Suprapubic skin (tissue), 4 donors: Measurements from ENCODE around the gene KCTD20. TPM values are rescaled to one million over a fixed set of nuclear protein-coding genes. Genes with fewer than 3 reads are reported as not detected.

ENCODE experiments used
- DNase-seq, 2 donors: peaks; one replicate each; pipeline ENCODE4 v3.0.0-alpha.2; 2019; ENCODE audit warnings: low spot score in 2 of 2
- H3K27ac ChIP-seq: fragments of 200-600 bp; sonication (generic); one replicate; pipeline ENCODE4 v1.5.1; 2019
- H3K27me3 ChIP-seq: fragments of 200-600 bp; sonication (generic); one replicate; pipeline ENCODE4 v1.5.1; 2019
- H3K36me3 ChIP-seq: fragments of 200-600 bp; sonication (generic); one replicate; pipeline ENCODE4 v1.5.1; 2019
- H3K4me1 ChIP-seq: fragments of 200-600 bp; sonication (generic); one replicate; pipeline ENCODE4 v1.5.1; 2019
- H3K4me3 ChIP-seq: fragments of 200-600 bp; sonication (generic); one replicate; pipeline ENCODE4 v1.5.1; 2019; ENCODE audit warnings: mild to moderate bottlenecking
- H3K9me3 ChIP-seq: fragments of 200-600 bp; sonication (generic); one replicate; pipeline ENCODE4 v1.5.1; 2019
- EP300 ChIP-seq: sonication (generic); formaldehyde crosslinking; IDR thresholded peaks from one replicate; pipeline ENCODE4 v1.6.1; 2017; ENCODE audit warnings: antibody characterized with exemption
- POLR2A ChIP-seq, 2 donors: fragments of 450-650 bp; IDR thresholded peaks; one replicate each; pipeline ENCODE4 v1.6.1; 2017; ENCODE audit warnings: antibody characterized with exemption in 2 of 2, mild to moderate bottlenecking in 2 of 2, moderate library complexity in 2 of 2
- POLR2AphosphoS5 ChIP-seq, 3 donors: sonication (generic); formaldehyde crosslinking; IDR thresholded peaks; one replicate each; pipeline ENCODE4 v1.6.1; 2017; ENCODE audit warnings: antibody characterized with exemption in 3 of 3
- WGBS: methylation state at CpG from one replicate; pipeline ENCODE4 v1.1.5; 2018; 5-methylcytosine and 5-hydroxymethylcytosine counted together
- total RNA-seq, 4 donors: library from RNA; depleted of rRNA; stranded (reverse); fragments of >200 nt; gene quantifications; one replicate each; pipeline ENCODE4 v1.1.0, GENCODE V29; 2016
- TF ChIP-seq, protein P1 (sequence below), 2 donors: fragments of 200-600 bp in 1 of 2; fragments of 450-650 bp in 1 of 2; sonication (generic) in 1 of 2; IDR thresholded peaks; one replicate each; pipeline ENCODE4 v1.5.1; 2016 to 2019; ENCODE audit warnings: antibody characterized with exemption in 2 of 2, mild to moderate bottlenecking in 1 of 2, moderate library complexity in 1 of 2

KCTD20 gene
- total RNA-seq, 4 donors from 2014 or later, result 39.3 to 63.3 (median 56.9) TPM

DNA sequence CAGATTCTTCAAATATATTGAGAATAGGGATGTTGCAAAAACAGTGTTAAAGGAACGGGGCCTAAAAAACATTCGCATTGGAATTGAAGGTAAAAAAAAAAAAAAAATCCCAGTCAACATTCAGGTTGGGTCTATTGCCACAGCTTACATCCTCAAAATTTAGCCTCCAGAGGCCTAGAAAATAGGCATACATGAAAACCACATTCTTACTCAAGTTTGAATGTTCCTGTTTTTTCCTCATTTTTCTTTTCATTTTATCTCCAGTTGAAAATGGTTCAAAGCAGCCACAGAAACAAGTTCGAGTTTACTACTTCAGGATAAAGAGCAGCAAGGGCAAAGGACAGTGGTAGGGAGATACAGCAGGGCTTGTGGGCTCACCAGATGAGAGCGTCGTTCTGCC, 41.9 kb downstream of the KCTD20 start:
- TF ChIP-seq EP300 (no peak), POLR2AphosphoS5 (IDR thresholded peaks at IDR 0.05) (no peak), POLR2A (IDR thresholded peaks at IDR 0.05) (no peak)
- TF ChIP-seq, protein P1, sequence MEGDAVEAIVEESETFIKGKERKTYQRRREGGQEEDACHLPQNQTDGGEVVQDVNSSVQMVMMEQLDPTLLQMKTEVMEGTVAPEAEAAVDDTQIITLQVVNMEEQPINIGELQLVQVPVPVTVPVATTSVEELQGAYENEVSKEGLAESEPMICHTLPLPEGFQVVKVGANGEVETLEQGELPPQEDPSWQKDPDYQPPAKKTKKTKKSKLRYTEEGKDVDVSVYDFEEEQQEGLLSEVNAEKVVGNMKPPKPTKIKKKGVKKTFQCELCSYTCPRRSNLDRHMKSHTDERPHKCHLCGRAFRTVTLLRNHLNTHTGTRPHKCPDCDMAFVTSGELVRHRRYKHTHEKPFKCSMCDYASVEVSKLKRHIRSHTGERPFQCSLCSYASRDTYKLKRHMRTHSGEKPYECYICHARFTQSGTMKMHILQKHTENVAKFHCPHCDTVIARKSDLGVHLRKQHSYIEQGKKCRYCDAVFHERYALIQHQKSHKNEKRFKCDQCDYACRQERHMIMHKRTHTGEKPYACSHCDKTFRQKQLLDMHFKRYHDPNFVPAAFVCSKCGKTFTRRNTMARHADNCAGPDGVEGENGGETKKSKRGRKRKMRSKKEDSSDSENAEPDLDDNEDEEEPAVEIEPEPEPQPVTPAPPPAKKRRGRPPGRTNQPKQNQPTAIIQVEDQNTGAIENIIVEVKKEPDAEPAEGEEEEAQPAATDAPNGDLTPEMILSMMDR (IDR thresholded peaks at IDR 0.05), result no peak
- no peak overlapping the region for H3K4me3 ChIP-seq
- no peak for DNase-seq
- WGBS, result 93% methylated on average over 5 of the region's 5 CpGs
- no peak overlapping the region for H3K27ac ChIP-seq
- H3K9me3 ChIP-seq, result no peaks in the 10 kb centered on the region
- H3K27me3 ChIP-seq, result no peaks in the 10 kb centered on the region
- H3K36me3 ChIP-seq, result peaks cover 72% of the 10 kb centered on the region
- no peaks in the 10 kb centered on the region for H3K4me1 ChIP-seq

DNA sequence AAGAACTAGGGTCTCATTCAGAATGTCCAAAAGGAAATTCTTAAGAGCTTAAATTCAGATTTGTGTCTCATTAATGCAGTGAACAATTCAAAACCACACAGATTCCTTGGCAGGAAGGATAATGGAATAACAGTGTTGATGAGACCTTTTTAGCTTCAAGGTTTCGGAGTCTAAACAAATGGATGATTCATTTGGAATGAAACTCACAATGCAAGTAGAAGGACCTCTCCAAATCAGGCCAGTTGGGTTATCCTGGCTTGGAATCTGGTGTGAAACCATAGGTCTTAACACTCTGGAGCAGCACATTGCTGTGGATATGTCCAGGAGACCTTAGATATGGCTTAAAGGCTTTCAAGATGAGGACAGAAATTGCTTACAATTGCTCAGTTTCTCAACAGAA, 44.9 kb downstream of the KCTD20 start:
- H3K27ac ChIP-seq, result no peak overlapping the region
- no peaks in the 10 kb centered on the region for H3K27me3 ChIP-seq
- TF ChIP-seq POLR2A (IDR thresholded peaks at IDR 0.05) (no peak), EP300 (no peak), POLR2AphosphoS5 (IDR thresholded peaks at IDR 0.05) (no peak)
- TF ChIP-seq, protein P1 (IDR thresholded peaks at IDR 0.05), result no peak
- H3K4me3 ChIP-seq, result no peak overlapping the region
- no peaks in the 10 kb centered on the region for H3K9me3 ChIP-seq
- no peaks in the 10 kb centered on the region for H3K4me1 ChIP-seq
- peaks cover 61% of the 10 kb centered on the region for H3K36me3 ChIP-seq
- 76% methylated on average over 1 of the region's 1 CpG for WGBS
- DNase-seq, result no peak

DNA sequence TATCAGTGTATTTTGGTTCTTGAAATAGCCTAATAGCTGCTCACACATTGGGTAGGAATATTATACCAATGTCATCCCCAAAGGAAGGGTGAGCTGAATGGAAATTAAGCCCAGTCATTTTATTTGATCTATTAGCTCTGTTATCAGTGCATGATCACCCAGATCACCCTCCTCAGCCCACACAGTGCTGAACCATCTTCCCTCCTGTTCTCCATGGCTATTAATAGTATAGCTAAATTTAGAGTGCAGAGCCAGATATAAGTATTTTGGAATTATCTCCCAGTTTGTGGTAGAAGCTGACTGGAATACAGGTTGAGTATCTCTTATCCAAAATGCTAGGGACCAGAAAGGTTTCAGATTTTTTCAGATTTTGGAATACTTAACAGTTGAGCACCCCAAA, 45.4 kb downstream of the KCTD20 start:
- Histone ChIP-seq H3K4me1 (peaks cover under 1% of the 10 kb centered on the region), H3K4me3 (no peak overlapping the region), H3K36me3 (peaks cover 60% of the 10 kb centered on the region), H3K27me3 (no peaks in the 10 kb centered on the region), H3K9me3 (no peaks in the 10 kb centered on the region), H3K27ac (no peak overlapping the region)
- TF ChIP-seq, protein P1 (IDR thresholded peaks at IDR 0.05), result no peak
- no peak for TF ChIP-seq EP300
- TF ChIP-seq POLR2A (IDR thresholded peaks at IDR 0.05), result no peak
- no peak for TF ChIP-seq POLR2AphosphoS5 (IDR thresholded peaks at IDR 0.05)
- DNase-seq, result no peak

DNA sequence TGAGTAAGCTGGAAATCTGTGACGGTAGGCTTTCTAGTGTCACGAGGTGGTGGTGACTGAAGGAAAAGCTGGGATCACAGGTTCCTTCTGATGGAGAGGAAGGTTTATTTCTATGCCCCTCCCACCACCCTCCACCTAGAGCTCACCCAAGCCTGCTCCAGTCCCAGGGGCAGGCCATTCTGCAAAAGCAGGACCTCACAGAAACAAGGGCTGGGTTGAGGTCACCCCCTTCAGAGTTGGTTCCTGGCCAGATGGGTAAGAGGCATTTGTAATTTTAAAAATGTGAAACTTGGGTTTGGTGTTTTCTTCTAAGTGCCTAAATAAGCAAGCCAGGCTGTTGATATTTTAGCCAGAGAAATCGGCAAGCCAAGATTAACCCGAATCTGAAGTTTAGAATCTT, 46.6 kb downstream of the KCTD20 start:
- peaks cover 7% of the 10 kb centered on the region for H3K4me1 ChIP-seq
- H3K4me3 ChIP-seq, result no peak overlapping the region
- 81% methylated on average over 4 of the region's 4 CpGs for WGBS
- H3K27ac ChIP-seq, result no peak overlapping the region
- no peaks in the 10 kb centered on the region for H3K9me3 ChIP-seq
- DNase-seq, result no peak
- H3K27me3 ChIP-seq, result no peaks in the 10 kb centered on the region
- peaks cover 60% of the 10 kb centered on the region for H3K36me3 ChIP-seq
- TF ChIP-seq POLR2AphosphoS5 (IDR thresholded peaks at IDR 0.05), result no peak
- TF ChIP-seq EP300, result no peak
- TF ChIP-seq POLR2A (IDR thresholded peaks at IDR 0.05), result no peak
- TF ChIP-seq, protein P1 (IDR thresholded peaks at IDR 0.05), result no peak

DNA sequence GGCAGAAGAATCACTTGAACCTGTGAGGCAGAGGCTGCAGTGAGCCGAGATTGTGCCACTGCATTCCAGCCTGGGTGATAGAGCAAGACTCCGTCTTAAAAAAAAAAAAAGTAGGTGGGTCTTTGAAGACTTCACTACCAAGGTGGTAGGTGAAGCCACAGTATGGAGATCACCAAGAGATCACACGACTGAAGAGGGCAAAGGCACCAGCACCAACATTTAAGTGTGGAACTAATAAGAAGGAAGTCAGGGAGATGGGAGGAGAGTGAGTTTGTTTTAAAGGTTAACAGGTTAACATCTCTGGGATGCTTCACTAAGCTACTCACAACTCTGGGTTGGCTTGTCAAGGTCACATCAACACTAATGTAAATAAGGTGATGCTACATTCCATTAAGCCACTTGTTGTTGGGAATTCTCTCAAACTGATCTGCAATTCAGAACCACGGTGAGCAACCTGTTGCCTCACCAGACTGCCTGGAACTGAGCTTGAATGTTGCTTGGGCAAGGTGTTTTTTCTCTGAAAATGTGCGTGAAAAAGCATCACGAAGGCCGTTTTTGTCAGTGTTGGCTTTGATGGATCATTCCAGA, 48.7 kb downstream of the KCTD20 start:
- no peak for TF ChIP-seq POLR2AphosphoS5 (IDR thresholded peaks at IDR 0.05)
- TF ChIP-seq POLR2A (IDR thresholded peaks at IDR 0.05), result no peak
- no peak for TF ChIP-seq EP300
- TF ChIP-seq, protein P1 (IDR thresholded peaks at IDR 0.05), result no peak
- Histone ChIP-seq H3K4me3 (no peak overlapping the region), H3K4me1 (peaks cover 7% of the 10 kb centered on the region), H3K27me3 (no peaks in the 10 kb centered on the region), H3K36me3 (peaks cover 60% of the 10 kb centered on the region), H3K9me3 (no peaks in the 10 kb centered on the region), H3K27ac (no peak overlapping the region)
- WGBS, result 88% methylated on average over 7 of the region's 7 CpGs
- no peak for DNase-seq
